SJSA1 (cell line): ENCODE results near the gene MYH9. TPM values are rescaled to one million over a fixed set of nuclear protein-coding genes. Genes with fewer than 3 reads are reported as not detected.

Source experiments
- DNase-seq, 2 experiments: peaks; one replicate each; pipeline ENCODE4 v3.0.0-alpha.2; 2015 to 2020; ENCODE audit warnings: low spot score in 2 of 2, low read depth in 1 of 2
- H3K27ac ChIP-seq: fragments of 250-450 bp; sonication (Bioruptor Pico); 2 replicates; pipeline ENCODE4 v1.5.1; 2020; ENCODE audit warnings: mild to moderate bottlenecking, moderate library complexity
- H3K27me3 ChIP-seq: fragments of 250-450 bp; sonication (Bioruptor Pico); replicated peaks from 2 replicates; pipeline ENCODE4 v1.5.1; 2020; ENCODE audit warnings: mild to moderate bottlenecking, moderate library complexity
- H3K36me3 ChIP-seq: fragments of 250-450 bp; sonication (Bioruptor Pico); 2 replicates; pipeline ENCODE4 v1.5.1; 2020; ENCODE audit warnings: mild to moderate bottlenecking
- H3K4me1 ChIP-seq: fragments of 250-450 bp; sonication (Bioruptor Pico); replicated peaks from 2 replicates; pipeline ENCODE4 v1.6.1; 2021; ENCODE audit warnings: mild to moderate bottlenecking
- H3K4me3 ChIP-seq: fragments of 250-450 bp; sonication (Bioruptor Pico); 2 replicates; pipeline ENCODE4 v1.5.1; 2020; ENCODE audit warnings: mild to moderate bottlenecking
- H3K9me3 ChIP-seq: fragments of 250-450 bp; sonication (Bioruptor Pico); replicated peaks from 2 replicates; pipeline ENCODE4 v1.5.1; 2020; ENCODE audit warnings: mild to moderate bottlenecking
- total RNA-seq: library from RNA; depleted of rRNA; stranded (reverse); fragments of >200 nt; shearing (Covaris generic); gene quantifications from 2 replicates; pipeline ENCODE4 v1.2.3, GENCODE V29; 2014

The MYH9 gene
- total RNA-seq, 1 experiment from 2014 or later = 668 TPM

GRCh38 chr22:36318442-36318841 is 69.3 kb downstream of the MYH9 start:
- no peak overlapping the region for H3K4me3 ChIP-seq
- DNase-seq = no peak
- peaks cover 14% of the 10 kb centered on the region for H3K4me1 ChIP-seq
- H3K36me3 ChIP-seq = peaks cover 100% of the 10 kb centered on the region
- H3K27me3 ChIP-seq = no peaks in the 10 kb centered on the region
- no peak overlapping the region for H3K27ac ChIP-seq
- no peaks in the 10 kb centered on the region for H3K9me3 ChIP-seq

DNA sequence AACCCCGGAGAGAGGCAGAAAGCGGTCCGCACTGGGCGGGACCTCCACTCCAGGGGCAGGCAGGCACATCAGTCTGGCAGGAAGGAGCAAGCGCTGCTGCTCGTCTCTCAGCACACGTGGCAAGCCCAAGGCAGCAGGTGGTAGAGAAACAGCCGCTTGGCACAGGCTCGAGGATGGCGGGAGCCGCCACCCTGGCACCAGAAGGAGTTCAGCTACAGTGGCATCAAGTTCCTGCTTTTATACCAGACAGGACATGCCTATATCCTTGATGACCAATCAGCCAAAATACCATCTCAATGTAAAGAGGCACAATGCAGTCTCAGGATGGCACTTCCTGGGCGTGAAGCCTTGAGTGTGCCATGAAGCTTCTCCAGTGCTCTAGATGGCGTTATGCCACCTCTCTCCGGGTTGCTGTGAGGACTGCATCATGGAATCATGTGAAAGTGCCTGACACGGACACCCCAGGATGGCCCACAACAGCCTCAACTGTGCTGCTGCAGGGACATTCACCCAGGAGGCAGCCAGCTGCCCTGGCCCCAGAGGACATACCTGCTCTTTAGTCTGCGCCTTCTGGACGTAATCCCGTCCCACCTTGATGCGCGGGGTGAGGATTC is 70.0 kb downstream of the MYH9 start:
- peaks cover 100% of the 10 kb centered on the region for H3K36me3 ChIP-seq
- H3K27me3 ChIP-seq = no peaks in the 10 kb centered on the region
- no peaks in the 10 kb centered on the region for H3K9me3 ChIP-seq
- peaks cover 7% of the 10 kb centered on the region; the same call in 1 of the 2 replicates for H3K4me1 ChIP-seq
- no peak overlapping the region for H3K27ac ChIP-seq
- DNase-seq = no peak
- H3K4me3 ChIP-seq = no peak overlapping the region

GRCh38 chr22:36316419-36316818 is 71.3 kb downstream of the MYH9 start:
- Histone ChIP-seq H3K27ac (no peak overlapping the region), H3K4me1 (peaks cover 18% of the 10 kb centered on the region), H3K4me3 (no peak overlapping the region), H3K27me3 (no peaks in the 10 kb centered on the region), H3K9me3 (no peaks in the 10 kb centered on the region), H3K36me3 (peaks cover 100% of the 10 kb centered on the region)
- no peak for DNase-seq

- peaks cover 100% of the 10 kb centered on the region for H3K36me3 ChIP-seq
- no peaks in the 10 kb centered on the region for H3K9me3 ChIP-seq
- no peaks in the 10 kb centered on the region for H3K27me3 ChIP-seq
- H3K4me3 ChIP-seq = no peak overlapping the region
- H3K4me1 ChIP-seq = peaks cover 24% of the 10 kb centered on the region
- DNase-seq = no peak
- no peak overlapping the region for H3K27ac ChIP-seq
Measured at GRCh38 chr22:36315325-36315724, 72.4 kb downstream of the MYH9 start.

DNA sequence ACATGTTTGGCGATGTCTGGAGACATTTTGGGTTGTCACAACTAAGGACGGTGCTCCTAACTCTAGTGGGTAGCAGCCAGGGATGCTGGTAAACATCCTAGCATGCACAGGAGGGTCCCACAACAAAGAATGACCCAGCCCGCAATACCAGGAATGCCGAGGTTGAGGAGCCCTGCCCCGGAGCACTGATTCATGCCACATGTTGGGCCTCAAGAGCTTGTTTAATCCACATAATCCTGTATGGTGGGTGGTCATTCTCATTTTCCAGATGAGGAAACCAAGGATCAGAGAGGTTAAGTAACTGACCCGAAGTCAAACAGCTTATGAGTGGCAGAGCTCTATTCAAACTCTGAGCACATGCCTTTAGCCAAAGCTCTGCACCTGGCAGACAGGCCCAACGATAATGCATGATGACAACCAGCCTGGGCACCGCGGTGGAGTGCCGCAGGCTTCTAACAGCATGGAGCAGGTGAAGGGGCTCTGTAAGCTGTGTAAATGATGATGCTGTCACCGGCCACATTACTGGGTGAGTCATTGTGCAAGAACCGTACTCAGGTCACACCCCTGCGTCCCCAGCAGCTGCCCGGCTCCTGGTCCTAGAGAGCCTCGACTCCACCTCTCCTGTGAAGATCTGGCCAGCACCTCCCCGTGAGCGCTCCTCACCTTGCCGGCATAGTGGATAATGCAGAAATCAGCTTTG is 76.2 kb downstream of the MYH9 start:
- Histone ChIP-seq H3K4me3 (no peak overlapping the region), H3K4me1 (peaks cover 24% of the 10 kb centered on the region), H3K36me3 (peaks cover 100% of the 10 kb centered on the region), H3K9me3 (no peaks in the 10 kb centered on the region), H3K27me3 (no peaks in the 10 kb centered on the region), H3K27ac (peak overlapping the region; percentile 20; the same call in 1 of the 2 replicates)
- DNase-seq = peak; percentile 68 to 76

DNA sequence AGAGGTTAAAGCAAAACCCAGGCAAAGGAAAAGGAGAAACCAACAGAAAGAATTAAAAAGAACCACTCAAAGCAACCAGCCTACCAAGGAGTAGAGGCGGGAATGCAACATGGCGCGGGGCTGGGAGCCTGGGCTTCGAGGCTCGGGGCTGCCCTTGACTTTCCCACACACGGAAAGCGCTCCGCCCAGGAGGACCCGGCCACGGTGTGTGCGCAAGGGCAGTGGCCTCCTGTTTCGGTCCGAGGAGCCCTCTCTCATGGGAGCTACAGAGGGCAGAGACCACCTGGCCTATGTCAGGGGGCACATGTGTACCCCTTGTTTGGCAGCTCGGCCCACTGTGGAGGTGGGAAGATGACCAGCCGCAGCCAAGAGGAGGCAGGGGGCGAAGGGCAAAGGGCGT is 78.9 kb downstream of the MYH9 start:
- H3K27ac ChIP-seq = no peak overlapping the region
- no peak overlapping the region for H3K4me3 ChIP-seq
- H3K4me1 ChIP-seq = peaks cover 36% of the 10 kb centered on the region
- no peak for DNase-seq
- H3K27me3 ChIP-seq = no peaks in the 10 kb centered on the region
- H3K36me3 ChIP-seq = peaks cover 100% of the 10 kb centered on the region
- no peaks in the 10 kb centered on the region for H3K9me3 ChIP-seq

- peaks cover 95% of the 10 kb centered on the region for H3K36me3 ChIP-seq
- peaks cover 44% of the 10 kb centered on the region for H3K4me1 ChIP-seq
Measured at GRCh38 chr22:36306227-36306626, 81.5 kb downstream of the MYH9 start.

GRCh38 chr22:36305813-36306212 is 82.0 kb downstream of the MYH9 start:
- Histone ChIP-seq H3K27me3 (no peaks in the 10 kb centered on the region), H3K36me3 (peaks cover 95% of the 10 kb centered on the region), H3K4me1 (peaks cover 44% of the 10 kb centered on the region), H3K27ac (no peak overlapping the region), H3K9me3 (no peaks in the 10 kb centered on the region), H3K4me3 (no peak overlapping the region)
- no peak for DNase-seq

More at GRCh38 chr22:36306227-36306626, 81.5 kb downstream of the MYH9 start:
- no peak overlapping the region for H3K27ac ChIP-seq
- no peaks in the 10 kb centered on the region for H3K27me3 ChIP-seq
- H3K9me3 ChIP-seq = no peaks in the 10 kb centered on the region
- H3K4me3 ChIP-seq = no peak overlapping the region
- DNase-seq = no peak

GRCh38 chr22:36304429-36304828 is 83.3 kb downstream of the MYH9 start:
- H3K4me1 ChIP-seq = peaks cover 44% of the 10 kb centered on the region
- H3K27ac ChIP-seq = no peak overlapping the region
- DNase-seq = no peak
- H3K36me3 ChIP-seq = peaks cover 95% of the 10 kb centered on the region
- H3K9me3 ChIP-seq = no peaks in the 10 kb centered on the region
- no peak overlapping the region for H3K4me3 ChIP-seq
- H3K27me3 ChIP-seq = no peaks in the 10 kb centered on the region

- peaks cover 44% of the 10 kb centered on the region for H3K4me1 ChIP-seq
- H3K27ac ChIP-seq = no peak overlapping the region
- H3K4me3 ChIP-seq = no peak overlapping the region
- H3K9me3 ChIP-seq = no peaks in the 10 kb centered on the region
- H3K36me3 ChIP-seq = peaks cover 95% of the 10 kb centered on the region
- H3K27me3 ChIP-seq = no peaks in the 10 kb centered on the region
- no peak for DNase-seq
Measured at GRCh38 chr22:36303874-36304273, 83.9 kb downstream of the MYH9 start.

- Histone ChIP-seq H3K36me3 (peaks cover 95% of the 10 kb centered on the region), H3K27ac (peak overlapping the region; percentile 61), H3K9me3 (no peaks in the 10 kb centered on the region), H3K4me3 (no peak overlapping the region), H3K4me1 (peaks cover 44% of the 10 kb centered on the region), H3K27me3 (no peaks in the 10 kb centered on the region)
- DNase-seq = no peak
Measured at GRCh38 chr22:36303115-36303467, 84.7 kb downstream of the MYH9 start.

DNA sequence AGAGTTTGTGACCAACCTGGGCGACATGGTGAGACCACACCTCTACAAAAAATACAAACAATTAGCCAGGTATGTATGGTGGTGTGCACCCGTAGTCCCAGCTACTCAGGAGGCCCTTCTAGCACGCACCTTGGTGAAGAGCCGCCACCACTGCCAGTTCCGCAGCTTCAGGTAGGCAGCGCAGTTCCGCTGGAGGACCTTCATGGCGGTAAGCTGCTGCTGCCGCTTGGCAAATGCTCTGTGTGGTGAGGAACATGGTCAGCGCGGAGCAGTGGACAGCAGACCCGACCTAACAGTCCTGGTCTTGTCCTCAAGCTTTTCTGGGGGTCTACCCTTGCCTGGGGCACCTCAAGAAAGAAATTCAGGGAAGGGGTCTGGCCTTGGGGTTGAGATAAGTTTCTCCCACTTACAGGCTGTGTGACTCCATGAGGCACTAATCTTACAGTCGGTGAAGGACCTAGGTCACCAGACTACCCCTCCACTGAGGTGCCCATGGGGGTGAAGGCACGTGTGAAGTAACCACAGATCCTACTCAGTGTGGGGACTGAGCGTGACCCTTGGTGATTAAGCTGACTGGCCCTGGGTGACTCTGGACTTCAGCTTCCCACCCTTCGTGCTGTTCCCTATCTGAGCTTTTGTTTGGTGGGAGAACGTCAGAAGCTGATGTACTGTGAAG is 85.2 kb downstream of the MYH9 start:
- H3K9me3 ChIP-seq = no peaks in the 10 kb centered on the region
- H3K36me3 ChIP-seq = peaks cover 95% of the 10 kb centered on the region
- H3K27ac ChIP-seq = peak overlapping the region; percentile 61
- H3K4me1 ChIP-seq = peaks cover 44% of the 10 kb centered on the region
- no peaks in the 10 kb centered on the region for H3K27me3 ChIP-seq
- no peak overlapping the region for H3K4me3 ChIP-seq
- DNase-seq = peak in 1 of 2 experiments; percentile 44

DNA sequence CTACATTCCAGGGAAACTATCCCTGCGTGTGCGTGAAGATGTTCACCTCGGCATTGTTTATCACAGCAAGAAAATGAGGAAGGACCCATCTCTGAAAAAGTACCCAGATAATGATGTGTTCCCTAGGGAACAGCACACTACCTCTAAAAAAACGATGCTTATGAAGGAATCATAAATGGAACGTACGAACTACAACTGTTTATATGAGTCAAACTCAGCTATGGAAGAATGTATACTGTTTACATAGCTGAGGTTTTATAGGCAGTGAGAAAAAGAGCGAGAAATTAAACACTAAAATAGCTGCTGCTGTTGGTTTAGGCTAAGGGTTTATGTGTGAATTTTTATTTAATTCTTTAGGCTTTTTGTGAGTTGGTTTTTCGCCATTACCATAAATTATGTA is 85.9 kb downstream of the MYH9 start:
- DNase-seq = peak in 1 of 2 experiments; percentile 94
- no peaks in the 10 kb centered on the region for H3K9me3 ChIP-seq
- peak overlapping the region; percentile 61 for H3K27ac ChIP-seq
- H3K4me3 ChIP-seq = no peak overlapping the region
- H3K27me3 ChIP-seq = no peaks in the 10 kb centered on the region
- peaks cover 95% of the 10 kb centered on the region for H3K36me3 ChIP-seq
- peaks cover 44% of the 10 kb centered on the region for H3K4me1 ChIP-seq

DNA sequence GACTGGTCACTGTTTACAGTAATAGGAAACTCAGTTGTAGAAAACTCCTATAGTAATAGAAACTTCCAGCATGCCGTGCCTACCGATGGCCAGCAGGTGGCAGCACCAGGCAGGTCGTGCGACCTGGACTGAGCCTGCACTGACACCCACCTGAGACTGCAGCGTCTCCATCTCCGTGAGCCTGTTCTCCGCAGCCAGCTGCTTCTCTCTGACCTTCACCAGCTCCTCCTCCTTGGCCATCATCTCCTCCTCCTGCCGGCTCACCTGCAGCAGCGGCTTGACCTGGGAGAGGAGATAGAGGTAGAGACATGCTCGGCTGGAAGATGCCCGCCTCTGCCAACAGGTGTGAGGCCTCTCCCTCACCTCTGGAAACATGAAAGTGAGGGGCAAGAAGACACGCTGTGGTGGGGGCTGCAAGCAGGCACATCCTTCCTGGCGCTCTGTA is 86.4 kb downstream of the MYH9 start:
- Histone ChIP-seq H3K27ac (peak overlapping the region; percentile 61), H3K4me1 (peaks cover 44% of the 10 kb centered on the region), H3K27me3 (no peaks in the 10 kb centered on the region), H3K4me3 (no peak overlapping the region), H3K9me3 (no peaks in the 10 kb centered on the region), H3K36me3 (peaks cover 95% of the 10 kb centered on the region)
- peak in 1 of 2 experiments; percentile 72 for DNase-seq
